Body of pancreas (tissue), 4 donors: ENCODE results near the gene SLC22A6.

Experiments used
- CTCF ChIP-seq, 7 experiments: fragments of 450-650 bp in 4 of 7; fragments of 200-600 bp in 3 of 7; sonication (generic) in 3 of 7; IDR thresholded peaks; one replicate each; pipeline ENCODE4 v1.5.1; 2016 to 2019; ENCODE audit warnings: antibody characterized with exemption in 7 of 7
- POLR2A ChIP-seq, 3 donors: fragments of 450-650 bp; IDR thresholded peaks; one replicate each; pipeline ENCODE4 v1.6.1; 2016; ENCODE audit warnings: antibody characterized with exemption in 3 of 3, mild to moderate bottlenecking in 2 of 3

GRCh38 chr11:62954478-62954877 lies 30.3 kb downstream of the SLC22A6 start:
- TF ChIP-seq CTCF (IDR thresholded peaks at IDR 0.05) (no peak), POLR2A (IDR thresholded peaks at IDR 0.05) (no peak)
